HG02970 (cell line): Measurements from ENCODE around the gene MYRF.

Source experiments
- ATAC-seq: cut with Tn5 transposase; IDR thresholded peaks from one replicate; pipeline ENCODE4 v1.9.1; 2021; ENCODE audit warnings: mild to moderate bottlenecking, moderate library complexity, moderate number of reproducible peaks; ENCODE audit not compliant: unreplicated experiment, low FRiP score

Gene MYRF

DNA sequence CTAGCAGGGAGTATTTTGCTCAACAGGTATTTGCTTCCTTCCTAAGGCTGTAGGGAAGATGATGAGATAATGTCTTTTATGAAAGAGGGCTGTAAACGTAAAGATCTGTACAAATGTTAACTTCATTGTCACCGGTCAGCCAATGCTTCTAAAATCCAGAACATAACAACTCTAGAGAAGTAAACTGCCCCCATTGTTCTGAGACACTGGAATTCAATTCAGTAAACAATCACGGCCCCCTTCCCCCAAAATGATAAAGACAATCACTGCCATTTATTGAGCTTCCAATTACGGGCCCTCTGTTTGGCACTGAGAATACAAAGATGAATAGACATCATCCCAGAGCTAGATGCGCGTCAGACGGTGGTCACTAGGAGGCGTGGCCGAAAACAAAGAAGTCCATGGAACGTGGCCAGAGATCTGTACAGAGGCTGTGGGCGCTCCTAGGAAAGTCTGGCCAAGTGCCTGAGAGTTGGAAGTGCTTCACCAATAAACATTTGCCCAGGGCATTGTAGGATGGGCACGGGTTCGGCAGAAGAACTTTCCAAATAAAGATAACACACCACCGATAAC is 39.4 kb downstream of the MYRF start:
- ATAC-seq: no peak

DNA sequence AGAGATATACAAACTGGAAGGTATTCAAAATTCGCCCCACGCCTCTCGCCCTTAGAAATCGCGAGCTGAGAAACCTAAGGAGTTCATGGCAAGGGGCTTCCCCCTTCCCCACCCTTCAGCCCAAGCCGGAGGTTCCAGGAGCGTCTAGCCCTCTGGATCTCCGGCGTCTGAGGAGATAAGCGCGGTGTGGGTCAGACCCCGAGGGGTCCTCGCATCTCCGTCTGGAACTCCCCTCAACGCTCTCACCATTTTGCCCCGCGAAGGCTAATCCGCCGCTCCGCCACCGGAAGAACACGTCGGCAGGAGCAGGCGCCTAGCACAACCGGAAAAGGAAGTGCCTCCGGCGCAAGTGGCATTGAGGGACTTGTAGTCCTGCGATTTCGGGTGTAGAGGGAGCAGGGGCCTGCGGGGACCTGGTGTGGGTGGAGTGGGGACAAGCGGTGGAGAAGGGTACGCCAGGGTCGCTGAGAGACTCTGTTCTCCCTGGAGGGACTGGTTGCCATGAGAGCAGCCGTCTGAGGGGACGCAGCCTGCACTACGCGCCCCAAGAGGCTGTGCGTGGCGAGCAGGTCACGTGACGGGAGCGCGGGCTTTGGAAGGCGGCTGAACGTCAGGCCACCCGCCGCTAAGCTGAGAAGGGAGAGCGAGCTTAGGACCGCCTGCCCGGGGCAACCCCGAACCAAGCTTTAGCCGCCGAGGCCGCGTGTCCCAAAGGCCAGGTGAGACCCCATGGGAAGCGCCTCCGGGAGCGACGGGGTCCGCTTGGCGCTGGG is 40.1 kb downstream of the MYRF start, which contains the start of the genes FEN1 and TMEM258:
Gene FEN1 (plus strand): TSS at position 602 of the 773 bp plus-strand sequence. CDS start 2,451 bp downstream, outside the sequence.
Gene TMEM258 (minus strand): TSS at position 290 of the 773 bp plus-strand sequence. CDS start 41 bp downstream, at position 249.
- peak; percentile 81 for ATAC-seq

- no peak for ATAC-seq
These were observed 40.8 kb downstream of the MYRF start for GRCh38 chr11:61793083-61793828.

DNA sequence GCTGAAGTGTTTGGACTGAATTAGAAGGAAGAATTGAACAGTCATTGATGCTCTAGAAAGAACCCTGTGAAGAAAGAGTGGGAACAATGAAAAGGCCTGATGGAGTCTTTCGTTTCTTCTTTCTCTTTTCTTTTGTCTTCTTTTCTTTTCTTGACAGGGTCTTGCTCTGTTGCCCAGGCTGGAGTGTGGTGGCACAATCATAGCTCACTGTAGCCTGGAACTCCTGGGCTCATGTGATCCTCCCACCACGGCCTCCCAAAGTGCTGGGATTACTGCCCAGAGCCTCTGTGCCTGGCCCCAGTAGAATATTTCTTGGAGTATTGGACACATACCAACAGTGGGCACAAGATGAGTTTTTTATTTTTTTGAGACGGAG is 41.4 kb downstream of the MYRF start:
- ATAC-seq: no peak

GRCh38 chr11:61794579-61794978 is 42.1 kb downstream of the MYRF start:
- no peak for ATAC-seq

DNA sequence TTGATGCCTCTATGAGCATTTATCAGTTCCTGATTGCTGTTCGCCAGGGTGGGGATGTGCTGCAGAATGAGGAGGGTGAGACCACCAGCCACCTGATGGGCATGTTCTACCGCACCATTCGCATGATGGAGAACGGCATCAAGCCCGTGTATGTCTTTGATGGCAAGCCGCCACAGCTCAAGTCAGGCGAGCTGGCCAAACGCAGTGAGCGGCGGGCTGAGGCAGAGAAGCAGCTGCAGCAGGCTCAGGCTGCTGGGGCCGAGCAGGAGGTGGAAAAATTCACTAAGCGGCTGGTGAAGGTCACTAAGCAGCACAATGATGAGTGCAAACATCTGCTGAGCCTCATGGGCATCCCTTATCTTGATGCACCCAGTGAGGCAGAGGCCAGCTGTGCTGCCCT is 43.0 kb downstream of the MYRF start:
- no peak for ATAC-seq

DNA sequence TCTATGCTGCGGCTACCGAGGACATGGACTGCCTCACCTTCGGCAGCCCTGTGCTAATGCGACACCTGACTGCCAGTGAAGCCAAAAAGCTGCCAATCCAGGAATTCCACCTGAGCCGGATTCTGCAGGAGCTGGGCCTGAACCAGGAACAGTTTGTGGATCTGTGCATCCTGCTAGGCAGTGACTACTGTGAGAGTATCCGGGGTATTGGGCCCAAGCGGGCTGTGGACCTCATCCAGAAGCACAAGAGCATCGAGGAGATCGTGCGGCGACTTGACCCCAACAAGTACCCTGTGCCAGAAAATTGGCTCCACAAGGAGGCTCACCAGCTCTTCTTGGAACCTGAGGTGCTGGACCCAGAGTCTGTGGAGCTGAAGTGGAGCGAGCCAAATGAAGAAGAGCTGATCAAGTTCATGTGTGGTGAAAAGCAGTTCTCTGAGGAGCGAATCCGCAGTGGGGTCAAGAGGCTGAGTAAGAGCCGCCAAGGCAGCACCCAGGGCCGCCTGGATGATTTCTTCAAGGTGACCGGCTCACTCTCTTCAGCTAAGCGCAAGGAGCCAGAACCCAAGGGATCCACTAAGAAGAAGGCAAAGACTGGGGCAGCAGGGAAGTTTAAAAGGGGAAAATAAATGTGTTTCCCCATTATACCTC is 43.6 kb downstream of the MYRF start:
- no peak for ATAC-seq

DNA sequence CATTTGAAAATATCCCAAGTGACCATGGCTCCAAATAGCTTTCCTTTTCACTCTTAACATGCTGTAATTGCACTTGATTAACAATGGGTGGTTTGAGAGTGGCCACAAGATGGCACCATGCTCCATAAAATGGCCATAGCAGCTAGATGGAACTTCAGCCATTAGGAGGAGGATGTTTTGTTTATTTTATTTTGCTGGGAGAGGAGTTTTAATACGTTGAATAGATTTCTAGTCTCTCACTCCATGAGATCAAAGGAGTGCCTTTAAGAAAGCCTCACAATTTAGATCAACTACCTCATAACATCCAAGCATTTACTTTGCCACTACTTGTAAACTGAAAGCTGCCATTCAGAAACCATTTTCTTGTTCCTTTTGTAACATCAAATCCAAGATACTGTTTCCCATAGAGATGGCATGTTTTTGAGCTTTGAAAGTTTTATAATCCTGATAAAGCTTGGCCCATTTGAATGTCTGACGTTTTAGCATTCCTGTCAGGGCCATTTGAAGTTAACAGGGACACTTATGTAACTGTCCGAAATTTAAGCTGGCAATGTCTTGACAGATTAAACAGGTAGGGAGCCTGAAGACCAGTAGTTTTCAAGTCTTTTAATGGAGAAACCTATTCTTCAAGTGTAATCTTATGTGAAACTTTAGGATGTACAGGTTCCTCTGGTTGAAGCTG is 45.0 kb downstream of the MYRF start:
- ATAC-seq: no peak

DNA sequence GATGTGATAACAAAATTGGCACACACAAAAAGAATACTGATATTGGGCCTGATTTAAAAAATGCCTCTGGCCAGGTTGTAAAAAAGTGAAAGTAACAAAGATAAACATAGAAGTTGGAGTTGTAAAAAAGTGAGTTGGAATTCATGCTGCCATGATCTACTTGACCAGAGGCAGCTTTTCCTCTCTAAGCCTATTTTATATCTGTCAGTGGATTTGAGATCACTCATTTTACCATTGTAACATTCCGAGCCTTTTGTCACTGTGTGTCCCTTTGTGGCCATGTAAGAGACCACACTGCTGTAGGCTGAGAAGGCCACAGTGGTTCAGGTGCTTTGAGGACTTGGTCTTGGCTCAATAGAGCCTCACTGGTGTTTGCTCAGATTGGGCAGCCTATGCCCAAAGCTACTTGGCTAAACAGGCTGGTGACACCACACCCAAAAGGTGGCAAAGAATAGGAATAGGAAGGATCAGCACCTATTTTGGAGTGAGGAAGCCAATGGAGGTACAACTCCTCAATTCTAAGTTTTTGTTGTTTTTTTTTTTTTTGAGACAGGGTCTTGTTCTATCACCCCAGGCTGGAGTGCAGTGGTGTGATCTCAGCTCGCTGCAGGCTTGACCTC is 47.3 kb downstream of the MYRF start:
- no peak for ATAC-seq

DNA sequence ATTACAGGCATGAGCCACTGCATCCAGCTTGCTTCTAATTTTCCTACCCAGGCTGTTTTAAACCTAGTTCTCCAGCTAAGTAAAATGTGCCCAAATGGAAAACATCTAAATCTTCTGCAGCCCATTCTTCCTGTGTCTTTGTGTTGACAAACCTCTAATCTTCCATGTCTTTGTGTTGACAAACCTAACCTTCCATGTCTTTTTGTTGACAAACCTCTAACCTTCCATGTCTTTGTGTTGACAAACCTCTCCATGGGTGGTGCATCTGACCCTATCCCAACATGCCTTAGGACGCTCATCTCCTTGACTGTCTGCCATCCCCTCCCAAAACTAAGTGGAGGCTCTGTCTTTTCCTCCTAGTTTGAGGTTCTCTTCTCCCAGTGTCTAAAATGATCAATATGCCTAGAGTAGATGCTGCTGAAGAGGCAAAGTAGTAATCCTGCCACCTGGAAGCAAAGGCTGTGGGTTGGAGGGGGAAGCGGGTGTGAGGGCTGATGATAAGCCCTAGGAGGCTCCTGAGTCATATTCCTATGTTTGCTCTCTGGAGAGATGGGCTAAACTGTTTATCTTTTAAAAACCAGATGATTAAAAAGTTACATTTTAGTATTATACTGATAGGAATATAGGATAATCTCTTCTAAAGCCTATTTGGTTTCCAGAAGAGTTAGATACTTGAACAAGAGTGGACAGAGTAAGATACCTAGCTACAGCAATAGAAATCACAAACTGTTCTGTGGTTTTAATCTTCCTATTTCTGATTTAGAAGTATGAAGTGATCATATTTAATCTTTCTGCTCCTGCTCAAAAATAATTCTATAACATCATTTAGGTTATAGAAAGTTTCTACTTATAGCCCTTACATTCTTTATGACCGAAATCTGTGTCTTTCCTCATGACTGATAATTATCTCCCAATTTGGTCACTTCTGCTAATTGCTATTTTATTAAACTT is 48.2 kb downstream of the MYRF start:
- ATAC-seq: no peak

DNA sequence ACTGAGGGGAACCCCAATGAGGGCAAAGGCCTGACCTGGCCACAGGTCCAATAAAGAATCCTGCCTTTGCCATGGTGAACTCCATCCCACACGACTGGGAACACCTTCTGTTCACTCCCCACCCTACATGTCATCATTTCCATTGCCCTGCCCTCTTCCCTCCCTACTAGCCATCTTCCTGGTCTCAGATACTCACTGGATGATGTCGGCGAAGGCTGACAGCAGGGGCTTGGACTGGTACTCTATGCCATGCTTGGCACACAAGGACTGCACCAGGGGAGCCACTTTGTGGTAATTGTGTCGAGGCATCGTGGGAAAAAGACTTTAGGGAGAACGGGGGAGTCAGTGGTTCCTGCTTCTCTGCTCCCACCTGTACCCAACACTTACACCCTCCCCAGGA is 50.2 kb downstream of the MYRF start:
- no peak for ATAC-seq

DNA sequence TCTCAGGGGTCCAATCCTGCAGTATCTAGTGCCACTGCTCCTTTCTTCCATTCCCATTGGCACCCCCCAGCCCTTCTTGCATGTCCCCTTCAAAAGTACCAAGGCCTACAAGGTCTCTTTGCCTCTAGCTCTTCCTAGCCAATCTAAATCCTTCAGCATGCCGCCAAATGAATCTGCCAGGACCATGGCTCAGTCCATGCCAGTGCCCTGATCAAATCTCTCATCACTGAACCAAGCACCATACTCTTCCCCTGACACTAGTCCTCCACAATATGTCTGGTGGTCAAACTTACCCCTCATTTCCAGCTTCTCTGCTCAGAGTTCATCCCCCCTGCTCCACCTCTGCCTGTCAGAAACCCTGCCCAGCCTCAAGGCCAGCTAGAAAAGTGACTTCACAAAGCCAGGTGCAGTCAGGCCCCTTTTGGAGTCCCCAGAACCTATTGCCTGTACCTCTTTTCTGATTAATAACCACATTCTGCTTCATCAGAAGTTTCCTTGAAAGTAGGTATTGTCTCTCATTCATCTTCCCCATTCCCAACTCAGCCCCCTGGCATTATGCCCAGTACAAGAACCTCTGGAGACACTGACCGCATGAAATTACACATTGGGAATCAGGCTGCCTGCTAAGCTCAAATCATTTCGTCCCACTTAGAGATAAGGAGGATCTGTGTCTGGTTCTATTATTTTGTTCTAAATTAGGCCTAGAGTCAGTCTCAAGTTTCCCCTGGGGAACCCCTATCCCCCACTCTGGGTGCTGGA is 51.6 kb downstream of the MYRF start:
- no peak for ATAC-seq

- ATAC-seq: no peak
These were observed 52.7 kb downstream of the MYRF start for GRCh38 chr11:61805146-61805545.

DNA sequence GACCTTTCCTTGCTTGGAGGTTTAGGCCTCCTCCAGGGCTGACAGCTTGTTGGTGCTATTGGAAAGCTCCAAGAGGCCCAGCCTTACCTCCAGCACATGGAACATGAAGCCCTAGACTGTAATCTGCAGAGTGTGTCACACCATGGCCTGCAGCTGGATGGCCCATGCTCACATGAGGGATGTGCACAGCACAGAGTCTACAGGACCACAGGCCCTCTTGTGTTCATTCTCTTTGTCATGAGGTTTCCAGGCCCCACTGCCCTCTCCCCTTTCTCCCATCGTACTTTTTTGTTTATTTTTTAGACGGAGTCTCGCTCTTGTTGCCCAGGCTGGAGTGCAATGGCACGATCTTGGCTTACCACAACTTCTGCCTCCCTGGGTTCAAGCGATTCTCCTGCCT is 54.3 kb downstream of the MYRF start:
- ATAC-seq: no peak

DNA sequence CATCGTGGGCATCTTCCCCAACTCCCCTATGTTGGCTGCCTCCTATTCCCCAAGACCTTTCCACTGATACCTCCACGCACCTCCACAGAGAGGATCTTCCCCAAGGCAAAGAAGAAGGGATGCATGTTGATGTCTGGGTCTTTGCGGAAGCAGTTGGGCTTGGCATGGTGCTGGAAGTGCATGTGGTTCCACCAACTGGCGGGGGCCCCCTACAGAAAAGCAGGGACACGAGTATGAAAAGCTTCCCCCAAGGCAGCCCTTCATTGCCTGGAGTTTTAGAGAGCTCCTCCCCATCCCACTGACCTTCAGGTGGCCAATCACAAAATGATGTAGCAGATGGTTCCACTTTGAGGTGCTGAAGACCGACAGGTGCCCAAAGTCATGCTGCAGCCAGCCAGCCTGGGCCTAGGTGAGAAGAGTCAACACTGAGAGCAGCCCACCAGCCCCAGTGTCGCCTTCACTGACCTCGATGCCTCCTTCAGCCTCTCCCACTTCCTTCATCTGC is 58.3 kb downstream of the MYRF start:
- ATAC-seq: no peak

- no peak for ATAC-seq
These were observed 59.4 kb downstream of the MYRF start for GRCh38 chr11:61811831-61812230.

DNA sequence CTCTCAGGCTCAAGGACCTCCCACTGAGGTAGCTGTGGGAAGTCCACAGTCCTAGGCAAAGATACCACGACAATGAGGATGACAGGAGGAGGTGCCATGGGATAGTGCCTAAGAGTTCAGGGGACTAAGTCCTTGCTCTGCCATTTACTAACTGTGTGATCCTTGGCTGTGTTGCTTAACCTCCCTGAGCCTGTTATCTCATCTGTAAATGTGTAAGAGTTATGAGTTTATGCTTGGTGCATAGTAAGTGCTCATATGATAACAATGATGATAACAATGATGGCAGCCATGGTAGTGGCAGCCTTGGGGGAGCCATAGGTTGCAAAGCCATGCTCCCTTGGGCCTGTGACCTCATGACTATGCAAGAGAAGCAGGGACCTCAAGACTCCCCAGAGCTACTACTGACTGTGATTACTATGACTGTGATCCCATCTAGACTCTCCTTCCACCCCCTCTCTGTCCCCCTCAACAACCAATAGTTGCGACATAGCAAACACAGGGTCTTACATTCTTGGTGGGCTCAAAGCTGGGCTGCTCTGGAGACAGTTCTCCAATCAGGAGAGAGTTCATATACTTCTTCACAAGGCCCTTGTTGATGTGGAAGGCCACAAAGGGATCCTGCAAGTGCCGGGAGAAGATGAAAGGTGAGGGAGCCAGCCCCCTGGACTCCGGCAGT is 60.4 kb downstream of the MYRF start:
- ATAC-seq: no peak
